Transverse colon (tissue), 4 donors: ENCODE results near the gene DNAJB13. TPM values are rescaled to one million over a fixed set of nuclear protein-coding genes. Genes with fewer than 3 reads are reported as not detected.

Source experiments
- DNase-seq: peaks from one replicate; pipeline ENCODE4 v3.0.0-alpha.2; 2019
- H3K27ac ChIP-seq, 4 donors: fragments of 200-600 bp; sonication (generic); 2 replicates each; pipeline ENCODE4 v1.5.1; 2016 to 2018; ENCODE audit warnings: inconsistent platforms in 4 of 4
- H3K27me3 ChIP-seq: fragments of 200-600 bp; sonication (generic); 2 replicates; pipeline ENCODE4 v1.5.1; 2017; ENCODE audit warnings: inconsistent platforms
- H3K36me3 ChIP-seq, 4 donors: fragments of 200-600 bp; sonication (generic); 2 replicates each; pipeline ENCODE4 v1.5.1; 2017 to 2019; ENCODE audit warnings: inconsistent platforms in 4 of 4
- H3K4me1 ChIP-seq, 4 donors: fragments of 200-600 bp; sonication (generic); 2 replicates each; pipeline ENCODE4 v1.5.1; 2017 to 2020; ENCODE audit warnings: inconsistent platforms in 4 of 4
- H3K4me3 ChIP-seq, 4 donors: fragments of 200-600 bp; sonication (generic); 1 replicate in 1 of 4; 2 replicates in 3 of 4; pipeline versions ENCODE4 v1.5.1 to v1.6.1; 2017 to 2019; ENCODE audit warnings: inconsistent platforms in 4 of 4
- H3K9me3 ChIP-seq, 2 donors: fragments of 200-600 bp; sonication (generic); 2 replicates each; pipeline ENCODE4 v1.5.1; 2017 to 2019; ENCODE audit warnings: inconsistent platforms in 2 of 2
- CTCF ChIP-seq, 5 experiments: fragments of 200-600 bp in 3 of 5; fragments of 450-650 bp in 2 of 5; sonication (generic) in 3 of 5; IDR thresholded peaks; 1 replicate in 2 of 5; 2 replicates in 3 of 5; pipeline ENCODE4 v1.5.1; 2016 to 2017; ENCODE audit warnings: antibody characterized with exemption in 5 of 5, inconsistent platforms in 3 of 5, mild to moderate bottlenecking in 2 of 5, moderate library complexity in 1 of 5
- EP300 ChIP-seq: sonication (generic); formaldehyde crosslinking; IDR thresholded peaks from one replicate; pipeline ENCODE4 v1.6.1; 2017; ENCODE audit warnings: antibody characterized with exemption, low read depth
- POLR2A ChIP-seq: fragments of 450-650 bp; IDR thresholded peaks from one replicate; pipeline ENCODE4 v1.6.1; 2016; ENCODE audit warnings: antibody characterized with exemption, mild to moderate bottlenecking, moderate library complexity
- POLR2AphosphoS5 ChIP-seq, 3 donors: sonication (generic); formaldehyde crosslinking; IDR thresholded peaks; one replicate each; pipeline ENCODE4 v1.6.1; 2016; ENCODE audit warnings: antibody characterized with exemption in 3 of 3
- WGBS, 2 donors: methylation state at CpG; one replicate each; pipeline ENCODE4 v1.1.5; 2018; ENCODE audit warnings: low coverage in 1 of 2; 5-methylcytosine and 5-hydroxymethylcytosine counted together
- in situ Hi-C, 4 donors: fragments of 200-750 bp; cut with MboI; loops; one replicate each; pipeline versions ENCODE4 v1.15.0 to v1.15.1; 2017; ENCODE audit warnings: low sequenced_read_pairs in 3 of 4, low pct_ligation_motif_present in 1 of 4, low pct_unique_long_range_greater_than_20kb in 1 of 4
- intact Hi-C: fragments of 100-400 bp; cut with DNase I; formaldehyde crosslinking; loops from one replicate; pipeline ENCODE4 v1.15.1; 2023; ENCODE audit warnings: low total_unique reads
- total RNA-seq, 4 donors: library from RNA; depleted of rRNA; stranded (reverse); fragments of >200 nt; gene quantifications; one replicate each; pipeline ENCODE4 v1.1.0, GENCODE V29; 2016

Gene DNAJB13
- total RNA-seq, 4 donors from 2014 or later: not detected

GRCh38 chr11:73944901-73945300 lies 5.9 kb upstream of the DNAJB13 start:
- Histone ChIP-seq H3K36me3 (no peaks in the 10 kb centered on the region), H3K27me3 (no peaks in the 10 kb centered on the region), H3K4me3 (no peak overlapping the region), H3K9me3 (no peaks in the 10 kb centered on the region), H3K27ac (no peak overlapping the region), H3K4me1 (peaks cover 0 to 13% (median 4%) of the 10 kb centered on the region in 4 donors)
- 54 to 62% methylated on average over 4 to 10 of the region's 10 CpGs for WGBS, 2 donors
- intact Hi-C loops: no loop called here
- DNase-seq: no peak
- in situ Hi-C loops: no loop called here
- TF ChIP-seq POLR2A (no peak), POLR2AphosphoS5 (IDR thresholded peaks at IDR 0.05) (no peak), EP300 (no peak), CTCF (IDR thresholded peaks at IDR 0.05) (no peak)

DNA sequence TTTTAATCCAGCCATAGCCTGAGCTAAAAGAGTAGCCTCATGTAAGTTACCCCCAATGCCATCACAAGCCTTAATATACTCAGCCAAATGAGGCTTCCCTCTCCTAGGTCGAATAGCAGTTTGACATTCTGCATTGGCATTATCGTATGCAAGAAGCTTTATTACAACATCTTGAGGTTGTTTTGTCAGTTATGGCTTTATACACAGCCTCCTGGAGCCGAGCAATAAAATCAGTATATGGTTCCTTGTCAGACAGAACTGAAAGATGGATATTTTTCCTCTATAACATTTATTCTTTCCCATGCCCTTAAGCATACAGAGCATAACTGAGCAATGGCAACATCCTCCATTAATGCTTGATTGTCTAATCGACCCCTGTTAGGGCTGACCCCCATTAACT lies 5.4 kb upstream of the DNAJB13 start:
- in situ Hi-C loops: no loop called here
- Histone ChIP-seq H3K27me3 (no peaks in the 10 kb centered on the region), H3K9me3 (no peaks in the 10 kb centered on the region), H3K4me1 (peaks cover 0 to 13% (median 4%) of the 10 kb centered on the region in 4 donors), H3K4me3 (no peak overlapping the region), H3K27ac (no peak overlapping the region), H3K36me3 (no peaks in the 10 kb centered on the region)
- TF ChIP-seq POLR2A (no peak), EP300 (no peak), POLR2AphosphoS5 (IDR thresholded peaks at IDR 0.05) (no peak), CTCF (IDR thresholded peaks at IDR 0.05) (no peak)
- WGBS, 2 donors: 12 to 42% methylated on average over 4 of the region's 4 CpGs
- intact Hi-C loops: no loop called here
- DNase-seq: no peak

DNA sequence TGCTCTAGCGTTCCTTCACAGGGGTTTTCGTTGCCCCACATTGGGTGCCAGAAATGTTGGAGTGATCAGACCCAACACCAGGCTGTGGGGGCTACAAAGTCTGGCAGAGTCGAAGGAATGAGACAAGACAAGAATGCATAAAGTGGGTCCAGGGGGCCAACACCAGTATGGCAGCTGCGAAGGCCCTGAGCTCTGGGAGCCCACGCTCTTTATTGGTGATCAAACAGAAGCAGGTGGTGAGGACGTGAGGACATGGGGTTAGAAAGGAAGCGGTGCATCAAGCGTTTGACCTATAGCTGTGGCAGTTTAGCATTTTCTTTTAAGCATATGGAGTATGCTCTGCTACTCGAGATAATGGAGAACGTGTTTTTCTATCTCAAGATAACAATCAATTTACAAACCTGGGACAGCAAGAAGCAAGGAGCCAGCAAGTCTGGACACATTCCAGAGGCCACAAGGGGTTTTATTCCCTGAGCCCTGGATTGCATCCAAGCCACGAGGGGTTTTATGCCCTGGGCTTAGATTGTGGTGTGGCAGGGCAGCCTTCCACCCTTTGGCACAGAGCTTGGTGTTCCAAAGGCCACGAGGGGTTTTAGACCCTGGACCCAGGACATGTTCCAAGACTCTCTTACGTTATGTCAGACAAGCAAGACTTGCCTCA lies 3.9 kb upstream of the DNAJB13 start:
- DNase-seq: no peak
- Histone ChIP-seq H3K36me3 (no peaks in the 10 kb centered on the region), H3K27ac (no peak overlapping the region), H3K4me3 (no peak overlapping the region), H3K4me1 (peaks cover 0 to 13% (median 4%) of the 10 kb centered on the region in 4 donors), H3K27me3 (no peaks in the 10 kb centered on the region), H3K9me3 (no peaks in the 10 kb centered on the region)
- WGBS, 2 donors: 81 to 83% methylated on average over 5 to 13 of the region's 13 CpGs
- TF ChIP-seq CTCF (IDR thresholded peaks at IDR 0.05) (no peak), POLR2AphosphoS5 (IDR thresholded peaks at IDR 0.05) (no peak), EP300 (no peak), POLR2A (no peak)
- in situ Hi-C loops (no loop called here), intact Hi-C loops (no loop called here)

DNA sequence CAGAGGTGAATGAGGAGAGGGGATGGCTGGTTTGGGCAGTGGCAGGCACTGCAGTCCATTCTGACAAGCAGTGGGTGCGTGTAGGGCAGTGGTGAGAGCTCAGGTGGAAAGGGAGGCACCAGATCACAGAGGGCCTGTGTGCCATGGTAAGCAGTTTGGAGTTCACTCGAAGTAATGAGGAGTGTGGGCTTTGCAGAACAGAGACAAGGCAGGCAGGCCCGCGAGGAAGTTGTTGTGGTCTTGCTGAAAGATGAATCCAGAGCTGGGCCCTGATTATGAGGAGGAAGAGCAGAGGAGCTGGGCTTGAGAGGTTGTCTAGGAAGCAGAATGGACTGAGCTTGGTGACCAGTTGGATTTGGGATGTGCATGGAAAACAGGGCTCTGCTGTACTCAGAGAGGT lies 1.6 kb upstream of the DNAJB13 start:
- Histone ChIP-seq H3K9me3 (no peaks in the 10 kb centered on the region), H3K4me3 (no peak overlapping the region), H3K27ac (no peak overlapping the region), H3K27me3 (no peaks in the 10 kb centered on the region), H3K36me3 (no peaks in the 10 kb centered on the region), H3K4me1 (peaks cover 0 to 13% (median 4%) of the 10 kb centered on the region in 4 donors)
- intact Hi-C loops: no loop called here
- 81% methylated on average over 4 of the region's 4 CpGs; no CpG with 5 or more reads in 1 of the 2 donors for WGBS, 2 donors
- in situ Hi-C loops: no loop called here
- DNase-seq: no peak
- TF ChIP-seq POLR2AphosphoS5 (IDR thresholded peaks at IDR 0.05): no peak
- no peak for TF ChIP-seq CTCF (IDR thresholded peaks at IDR 0.05)
- no peak for TF ChIP-seq EP300
- no peak for TF ChIP-seq POLR2A
